ENCODE results near the gene TBKBP1.
"Not testable (repeated sequence)": the region's sequence is repeated elsewhere in the genome, so short reads cannot be mapped to it uniquely, and the experiment has no call there.

TBKBP1 gene

GRCh38 chr17:47682138-47682537 lies 11.8 kb upstream of the TBKBP1 start:
- no peak for DNase-seq

GRCh38 chr17:47682727-47683126 lies 11.2 kb upstream of the TBKBP1 start:
- DNase-seq, result not testable (repeated sequence)

- no peak for DNase-seq
These were observed 9.9 kb upstream of the TBKBP1 start for GRCh38 chr17:47684025-47684424.

- DNase-seq, result no peak
These were observed 9.3 kb upstream of the TBKBP1 start for GRCh38 chr17:47684535-47685193.

GRCh38 chr17:47685556-47686275 lies 8.2 kb upstream of the TBKBP1 start:
- no peak for DNase-seq

- no peak for DNase-seq
These were observed 7.7 kb upstream of the TBKBP1 start for GRCh38 chr17:47686276-47686635.

- no peak for DNase-seq
These were observed 7.2 kb upstream of the TBKBP1 start for GRCh38 chr17:47686664-47687327.

- no peak for DNase-seq
These were observed 6.7 kb upstream of the TBKBP1 start for GRCh38 chr17:47687328-47687690.

- DNase-seq, result no peak
These were observed 6.2 kb upstream of the TBKBP1 start for GRCh38 chr17:47687748-47688147.

- DNase-seq, result no peak
These were observed 3.8 kb upstream of the TBKBP1 start for GRCh38 chr17:47690121-47690520.

GRCh38 chr17:47692137-47692894 lies 1.6 kb upstream of the TBKBP1 start:
- no peak for DNase-seq

GRCh38 chr17:47692895-47693730 lies 848 bp upstream of the TBKBP1 start:
- no peak for DNase-seq

- DNase-seq, result peak in 4 of 6 experiments; percentile 8 to 34 (median 20)
These were observed 844 bp downstream of the TBKBP1 start for GRCh38 chr17:47694581-47695428.

- no peak for DNase-seq
These were observed 1.7 kb downstream of the TBKBP1 start for GRCh38 chr17:47695429-47696376.

- DNase-seq, result no peak
These were observed 3.0 kb downstream of the TBKBP1 start for GRCh38 chr17:47696717-47697642.

GRCh38 chr17:47697906-47698711 lies 4.1 kb downstream of the TBKBP1 start:
- DNase-seq, result no peak

- peak; percentile 33 to 82 (median 60) for DNase-seq
These were observed 5.0 kb downstream of the TBKBP1 start for GRCh38 chr17:47698749-47699535.

GRCh38 chr17:47699536-47699840 lies 5.5 kb downstream of the TBKBP1 start:
- no peak for DNase-seq
